GM23338 (cell line): ENCODE results near the gene ADAMTS18.
"Not testable (repeated sequence)": the region's sequence is repeated elsewhere in the genome, so short reads cannot be mapped to it uniquely, and the experiment has no call there.

Source experiments
- CREB1 ChIP-seq: fragments of 250-450 bp; sonication (Bioruptor Pico); IDR thresholded peaks from 2 replicates; pipeline ENCODE4 v1.5.0; 2020; ENCODE audit warnings: low read depth, mild to moderate bottlenecking, moderate library complexity
- EZH2 ChIP-seq: fragments of 200-600 bp; sonication (generic); IDR thresholded peaks from one replicate; pipeline ENCODE4 v1.8.0; 2017; ENCODE audit warnings: antibody characterized with exemption, mild to moderate bottlenecking, low read depth; ENCODE audit not compliant: unreplicated experiment
- EZH2phosphoT487 ChIP-seq: fragments of 200-600 bp; sonication (generic); IDR thresholded peaks from one replicate; pipeline ENCODE4 v1.8.1; 2018; ENCODE audit warnings: antibody characterized with exemption; ENCODE audit not compliant: unreplicated experiment
- POLR2AphosphoS5 ChIP-seq: IDR thresholded peaks from 2 replicates; pipeline ENCODE4 v1.6.1; 2016; ENCODE audit warnings: antibody characterized with exemption, low read depth
- TF ChIP-seq, protein P1 (sequence below), 2 experiments: fragments of 200-600 bp in 1 of 2; sonication (generic) in 1 of 2; conservative IDR thresholded peaks; 2 replicates each; pipeline versions ENCODE4 v1.5.1 to v1.6.1; 2016 to 2017; ENCODE audit warnings: antibody characterized with exemption in 2 of 2, low read depth in 2 of 2, mild to moderate bottlenecking in 2 of 2, moderate library complexity in 1 of 2
- TF ChIP-seq, protein P2 (sequence below): IDR thresholded peaks from one replicate; pipeline ENCODE4 v1.6.1; 2018; ENCODE audit warnings: antibody characterized with exemption; ENCODE audit not compliant: unreplicated experiment

DNA sequence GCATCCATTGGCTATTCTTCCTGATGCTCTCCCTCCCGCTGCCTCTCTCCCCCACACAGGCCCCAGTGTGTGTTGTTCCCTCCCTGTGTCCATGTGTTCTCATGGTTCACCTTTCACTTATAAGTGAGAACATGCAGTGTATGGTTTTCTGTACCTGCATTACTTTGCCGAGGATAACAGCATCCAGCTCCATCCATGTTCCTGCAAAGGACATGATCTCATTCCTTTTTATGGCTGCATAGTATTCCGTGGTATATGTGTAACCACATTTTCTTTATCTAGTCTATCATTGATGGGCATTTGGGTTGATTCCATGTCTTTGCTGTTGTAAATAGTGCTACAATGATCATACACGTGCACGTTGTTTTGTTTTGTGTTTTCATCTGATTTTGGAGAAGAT is 192.4 kb downstream of the ADAMTS18 start:
- TF ChIP-seq, protein P1, sequence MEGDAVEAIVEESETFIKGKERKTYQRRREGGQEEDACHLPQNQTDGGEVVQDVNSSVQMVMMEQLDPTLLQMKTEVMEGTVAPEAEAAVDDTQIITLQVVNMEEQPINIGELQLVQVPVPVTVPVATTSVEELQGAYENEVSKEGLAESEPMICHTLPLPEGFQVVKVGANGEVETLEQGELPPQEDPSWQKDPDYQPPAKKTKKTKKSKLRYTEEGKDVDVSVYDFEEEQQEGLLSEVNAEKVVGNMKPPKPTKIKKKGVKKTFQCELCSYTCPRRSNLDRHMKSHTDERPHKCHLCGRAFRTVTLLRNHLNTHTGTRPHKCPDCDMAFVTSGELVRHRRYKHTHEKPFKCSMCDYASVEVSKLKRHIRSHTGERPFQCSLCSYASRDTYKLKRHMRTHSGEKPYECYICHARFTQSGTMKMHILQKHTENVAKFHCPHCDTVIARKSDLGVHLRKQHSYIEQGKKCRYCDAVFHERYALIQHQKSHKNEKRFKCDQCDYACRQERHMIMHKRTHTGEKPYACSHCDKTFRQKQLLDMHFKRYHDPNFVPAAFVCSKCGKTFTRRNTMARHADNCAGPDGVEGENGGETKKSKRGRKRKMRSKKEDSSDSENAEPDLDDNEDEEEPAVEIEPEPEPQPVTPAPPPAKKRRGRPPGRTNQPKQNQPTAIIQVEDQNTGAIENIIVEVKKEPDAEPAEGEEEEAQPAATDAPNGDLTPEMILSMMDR (conservative IDR thresholded peaks at IDR 0.05; ENCODE audit: low read depth in 2 of 2), result not testable (repeated sequence)
- not testable (repeated sequence) for TF ChIP-seq EZH2phosphoT487; POLR2AphosphoS5; EZH2; CREB1 (CRISPR knock-in tag)
- TF ChIP-seq, protein P2, sequence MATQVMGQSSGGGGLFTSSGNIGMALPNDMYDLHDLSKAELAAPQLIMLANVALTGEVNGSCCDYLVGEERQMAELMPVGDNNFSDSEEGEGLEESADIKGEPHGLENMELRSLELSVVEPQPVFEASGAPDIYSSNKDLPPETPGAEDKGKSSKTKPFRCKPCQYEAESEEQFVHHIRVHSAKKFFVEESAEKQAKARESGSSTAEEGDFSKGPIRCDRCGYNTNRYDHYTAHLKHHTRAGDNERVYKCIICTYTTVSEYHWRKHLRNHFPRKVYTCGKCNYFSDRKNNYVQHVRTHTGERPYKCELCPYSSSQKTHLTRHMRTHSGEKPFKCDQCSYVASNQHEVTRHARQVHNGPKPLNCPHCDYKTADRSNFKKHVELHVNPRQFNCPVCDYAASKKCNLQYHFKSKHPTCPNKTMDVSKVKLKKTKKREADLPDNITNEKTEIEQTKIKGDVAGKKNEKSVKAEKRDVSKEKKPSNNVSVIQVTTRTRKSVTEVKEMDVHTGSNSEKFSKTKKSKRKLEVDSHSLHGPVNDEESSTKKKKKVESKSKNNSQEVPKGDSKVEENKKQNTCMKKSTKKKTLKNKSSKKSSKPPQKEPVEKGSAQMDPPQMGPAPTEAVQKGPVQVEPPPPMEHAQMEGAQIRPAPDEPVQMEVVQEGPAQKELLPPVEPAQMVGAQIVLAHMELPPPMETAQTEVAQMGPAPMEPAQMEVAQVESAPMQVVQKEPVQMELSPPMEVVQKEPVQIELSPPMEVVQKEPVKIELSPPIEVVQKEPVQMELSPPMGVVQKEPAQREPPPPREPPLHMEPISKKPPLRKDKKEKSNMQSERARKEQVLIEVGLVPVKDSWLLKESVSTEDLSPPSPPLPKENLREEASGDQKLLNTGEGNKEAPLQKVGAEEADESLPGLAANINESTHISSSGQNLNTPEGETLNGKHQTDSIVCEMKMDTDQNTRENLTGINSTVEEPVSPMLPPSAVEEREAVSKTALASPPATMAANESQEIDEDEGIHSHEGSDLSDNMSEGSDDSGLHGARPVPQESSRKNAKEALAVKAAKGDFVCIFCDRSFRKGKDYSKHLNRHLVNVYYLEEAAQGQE, result not testable (repeated sequence)
